LNCaP clone FGC (cell line): ENCODE results near the gene KLC3.

Source experiments
- DNase-seq: peaks from one replicate; pipeline ENCODE4 v3.0.0-alpha.2; 2011; ENCODE audit warnings: low read depth
- H3K4me3 ChIP-seq: 2 replicates; pipeline ENCODE4 v1.5.1; 2011; ENCODE audit warnings: mild to moderate bottlenecking, low read depth, low read length, control low read depth
- CTCF ChIP-seq: IDR thresholded peaks from 2 replicates; pipeline ENCODE4 v1.5.1; 2012; ENCODE audit warnings: mild to moderate bottlenecking; ENCODE audit not compliant: control insufficient read depth, insufficient read depth; ENCODE audit errors: extremely low read depth

Gene KLC3

GRCh38 chr19:45356760-45357444, 16.4 kb downstream of the KLC3 start:
- no peak overlapping the region for H3K4me3 ChIP-seq
- no peak for DNase-seq
- TF ChIP-seq CTCF, result no peak

- no peak for TF ChIP-seq CTCF
- no peak overlapping the region for H3K4me3 ChIP-seq
- DNase-seq, result no peak
These were observed 16.9 kb downstream of the KLC3 start for GRCh38 chr19:45357445-45357783.

- TF ChIP-seq CTCF, result no peak
- H3K4me3 ChIP-seq, result no peak overlapping the region
- no peak for DNase-seq
These were observed 17.8 kb downstream of the KLC3 start for GRCh38 chr19:45358213-45358792.

GRCh38 chr19:45361608-45362007, 21.1 kb downstream of the KLC3 start:
- no peak overlapping the region for H3K4me3 ChIP-seq
- no peak for TF ChIP-seq CTCF
- no peak for DNase-seq

GRCh38 chr19:45362291-45362690, 21.7 kb downstream of the KLC3 start:
- TF ChIP-seq CTCF, result no peak
- no peak for DNase-seq
- H3K4me3 ChIP-seq, result no peak overlapping the region

- no peak for TF ChIP-seq CTCF
These were observed 23.4 kb downstream of the KLC3 start for GRCh38 chr19:45363861-45364459.

More at GRCh38 chr19:45363861-45364459, 23.4 kb downstream of the KLC3 start:
- H3K4me3 ChIP-seq, result no peak overlapping the region
- no peak for DNase-seq
